Thyroid gland (tissue), 4 donors: ENCODE data around the gene ANKRD65.

Experiments used
- CTCF ChIP-seq, 6 experiments: fragments of 200-600 bp in 3 of 6; fragments of 450-650 bp in 3 of 6; sonication (generic) in 3 of 6; IDR thresholded peaks; one replicate each; pipeline ENCODE4 v1.5.1; 2016 to 2019; ENCODE audit warnings: antibody characterized with exemption in 6 of 6, mild to moderate bottlenecking in 2 of 6, inconsistent platforms in 1 of 6, moderate library complexity in 1 of 6
- POLR2A ChIP-seq, 2 donors: fragments of 450-650 bp; IDR thresholded peaks; one replicate each; pipeline ENCODE4 v1.6.1; 2017; ENCODE audit warnings: antibody characterized with exemption in 2 of 2, mild to moderate bottlenecking in 2 of 2, moderate library complexity in 1 of 2

- TF ChIP-seq CTCF (IDR thresholded peaks at IDR 0.05) (no peak), POLR2A (IDR thresholded peaks at IDR 0.05) (no peak)
These were observed 35.1 kb downstream of the ANKRD65 start for GRCh38 chr1:1385931-1386330.
